HepG2 (cell line): ENCODE measurements around the gene SCP2. TPM values are rescaled to one million over a fixed set of nuclear protein-coding genes. Genes with fewer than 3 reads are reported as not detected.

ENCODE experiments used
- CREB1 ChIP-seq, 2 experiments: fragments of 450-650 bp in 1 of 2; IDR thresholded peaks; 2 replicates each; pipeline ENCODE4 v1.6.1; 2016 to 2017; ENCODE audit warnings: control low read depth in 1 of 2, mild to moderate bottlenecking in 1 of 2, missing compliant biosample characterization in 1 of 2, missing genetic modification characterization in 1 of 2
- DMAP1 ChIP-seq: IDR thresholded peaks from 2 replicates; pipeline ENCODE4 v1.6.1; 2016
- GFI1 ChIP-seq: sonication (generic); formaldehyde crosslinking; IDR thresholded peaks from 2 replicates; pipeline ENCODE4 v1.5.0; 2020; ENCODE audit warnings: missing genetic modification reagents, mild to moderate bottlenecking, borderline replicate concordance
- GZF1 ChIP-seq: sonication (generic); formaldehyde crosslinking; IDR thresholded peaks from 2 replicates; pipeline ENCODE4 v1.5.1; 2020; ENCODE audit warnings: mild to moderate bottlenecking, missing genetic modification reagents
- MBNL3 ChIP-seq: fragments of 250-450 bp; sonication (Bioruptor Pico); conservative IDR thresholded peaks from 2 replicates; pipeline ENCODE4 v1.8.0; 2022; ENCODE audit warnings: mild to moderate bottlenecking, inconsistent platforms
- MTERF4 ChIP-seq: sonication (generic); formaldehyde crosslinking; IDR thresholded peaks from 2 replicates; pipeline ENCODE4 v1.8.0; 2023; ENCODE audit warnings: mild to moderate bottlenecking, missing genetic modification reagents
- NR2F1 ChIP-seq, 2 experiments: fragments of 450-650 bp in 1 of 2; formaldehyde crosslinking in 1 of 2; IDR thresholded peaks; 2 replicates each; pipeline versions ENCODE4 v1.5.0 to v1.6.1; 2016 to 2020; ENCODE audit warnings: mild to moderate bottlenecking in 1 of 2, missing compliant biosample characterization in 1 of 2, missing genetic modification reagents in 1 of 2, moderate library complexity in 1 of 2
- NR2F6 ChIP-seq, 2 experiments: IDR thresholded peaks; 2 replicates each; pipeline ENCODE4 v1.6.1; 2016; ENCODE audit warnings: antibody characterized with exemption in 1 of 2, mild to moderate bottlenecking in 1 of 2
- ONECUT2 ChIP-seq: sonication (generic); formaldehyde crosslinking; IDR thresholded peaks from 2 replicates; pipeline ENCODE4 v1.4.0; 2020; ENCODE audit warnings: missing genetic modification reagents
- PLRG1 ChIP-seq: fragments of 450-650 bp; conservative IDR thresholded peaks from 2 replicates; pipeline ENCODE4 v1.6.1; 2016
- TAF1 ChIP-seq: sonication (generic); formaldehyde crosslinking; IDR thresholded peaks from 2 replicates; pipeline ENCODE4 v1.4.0; 2020; ENCODE audit warnings: missing genetic modification reagents
- TARDBP ChIP-seq: sonication (generic); formaldehyde crosslinking; IDR thresholded peaks from 2 replicates; pipeline ENCODE4 v1.8.0; 2022; ENCODE audit warnings: mild to moderate bottlenecking, missing genetic modification reagents
- THAP8 ChIP-seq: sonication (generic); formaldehyde crosslinking; IDR thresholded peaks from 2 replicates; pipeline ENCODE4 v1.5.1; 2020; ENCODE audit warnings: missing genetic modification reagents, mild to moderate bottlenecking, borderline replicate concordance
- YEATS2 ChIP-seq: sonication (generic); formaldehyde crosslinking; IDR thresholded peaks from 2 replicates; pipeline ENCODE4 v1.4.0; 2020; ENCODE audit warnings: missing genetic modification reagents, borderline replicate concordance
- ZFP36L1 ChIP-seq: sonication (generic); formaldehyde crosslinking; IDR thresholded peaks from 2 replicates; pipeline ENCODE4 v1.8.0; 2022; ENCODE audit warnings: mild to moderate bottlenecking, missing genetic modification reagents, moderate library complexity
- ZNF260 ChIP-seq: sonication (generic); formaldehyde crosslinking; IDR thresholded peaks from 2 replicates; pipeline ENCODE4 v1.4.0; 2020; ENCODE audit warnings: missing genetic modification reagents, low read depth, mild to moderate bottlenecking, borderline replicate concordance
- ZNF33B ChIP-seq: sonication (generic); formaldehyde crosslinking; IDR thresholded peaks from 2 replicates; pipeline ENCODE4 v1.5.1; 2020; ENCODE audit warnings: mild to moderate bottlenecking, missing genetic modification reagents
- ZNF777 ChIP-seq: sonication (generic); formaldehyde crosslinking; IDR thresholded peaks from 2 replicates; pipeline ENCODE4 v1.4.0; 2020; ENCODE audit warnings: missing genetic modification reagents
- ZSCAN29 ChIP-seq: sonication (generic); formaldehyde crosslinking; conservative IDR thresholded peaks from 2 replicates; pipeline ENCODE4 v1.4.0; 2020; ENCODE audit warnings: mild to moderate bottlenecking, missing genetic modification reagents
- polyA plus RNA-seq, 8 experiments: library from polyadenylated mRNA; depleted of rRNA in 3 of 8; stranded (reverse) in 7 of 8; unstranded in 1 of 8; fragments of >200 nt; fragmentation: Illumina TruSeq in 4 of 8; extraction: Trizol in 4 of 8; gene quantifications; 2 replicates each; pipeline versions ENCODE4 v1.2.1 to v1.2.3, GENCODE V29; 2011 to 2016; ENCODE audit warnings: low read depth in 4 of 8, missing spikeins in 1 of 8, mixed read lengths in 1 of 8; ENCODE audit not compliant: insufficient read depth in 1 of 8
- total RNA-seq, 5 experiments: library from RNA; depleted of rRNA; stranded (reverse); fragments of >200 nt; fragmentation: Illumina TruSeq; extraction: Trizol; gene quantifications; 2 replicates each; pipeline ENCODE4 v1.2.3, GENCODE V29; 2016; ENCODE audit warnings: low read depth in 1 of 5
- TF ChIP-seq, protein P1 (sequence below): sonication (generic); formaldehyde crosslinking; IDR thresholded peaks from 2 replicates; pipeline ENCODE4 v1.9.0; 2021; ENCODE audit warnings: mild to moderate bottlenecking, missing genetic modification reagents
- TF ChIP-seq, protein P2 (sequence below): sonication (generic); formaldehyde crosslinking; IDR thresholded peaks from 2 replicates; pipeline ENCODE4 v1.5.0; 2020; ENCODE audit warnings: mild to moderate bottlenecking, missing genetic modification reagents

The SCP2 gene
- total and polyA plus RNA-seq, 2 of the 13 experiments (the other 11 are each of a cell fraction or from before 2014, with no cell fraction given): 59.0 to 133 TPM

DNA sequence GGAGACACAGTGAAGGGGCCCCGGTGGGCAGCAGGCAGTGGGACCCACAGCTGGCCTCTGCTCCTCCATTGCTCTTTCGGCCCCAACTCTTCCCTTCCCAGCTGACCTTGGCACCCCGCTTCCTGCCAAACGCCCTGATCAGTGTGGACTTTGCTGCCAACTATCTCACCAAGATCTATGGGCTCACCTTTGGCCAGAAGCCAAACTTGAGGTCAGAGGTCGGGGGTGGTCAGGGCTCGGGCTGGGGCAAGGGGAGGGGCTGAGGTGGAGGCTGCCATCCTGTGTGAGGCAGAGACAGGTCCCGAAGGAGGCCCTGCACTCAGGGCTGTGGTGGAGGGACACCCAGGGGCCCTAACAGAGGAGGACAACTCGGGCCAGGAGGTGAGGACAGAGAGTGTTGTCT is 148.7 kb downstream of the SCP2 start (continued):
- TF ChIP-seq, protein P1, sequence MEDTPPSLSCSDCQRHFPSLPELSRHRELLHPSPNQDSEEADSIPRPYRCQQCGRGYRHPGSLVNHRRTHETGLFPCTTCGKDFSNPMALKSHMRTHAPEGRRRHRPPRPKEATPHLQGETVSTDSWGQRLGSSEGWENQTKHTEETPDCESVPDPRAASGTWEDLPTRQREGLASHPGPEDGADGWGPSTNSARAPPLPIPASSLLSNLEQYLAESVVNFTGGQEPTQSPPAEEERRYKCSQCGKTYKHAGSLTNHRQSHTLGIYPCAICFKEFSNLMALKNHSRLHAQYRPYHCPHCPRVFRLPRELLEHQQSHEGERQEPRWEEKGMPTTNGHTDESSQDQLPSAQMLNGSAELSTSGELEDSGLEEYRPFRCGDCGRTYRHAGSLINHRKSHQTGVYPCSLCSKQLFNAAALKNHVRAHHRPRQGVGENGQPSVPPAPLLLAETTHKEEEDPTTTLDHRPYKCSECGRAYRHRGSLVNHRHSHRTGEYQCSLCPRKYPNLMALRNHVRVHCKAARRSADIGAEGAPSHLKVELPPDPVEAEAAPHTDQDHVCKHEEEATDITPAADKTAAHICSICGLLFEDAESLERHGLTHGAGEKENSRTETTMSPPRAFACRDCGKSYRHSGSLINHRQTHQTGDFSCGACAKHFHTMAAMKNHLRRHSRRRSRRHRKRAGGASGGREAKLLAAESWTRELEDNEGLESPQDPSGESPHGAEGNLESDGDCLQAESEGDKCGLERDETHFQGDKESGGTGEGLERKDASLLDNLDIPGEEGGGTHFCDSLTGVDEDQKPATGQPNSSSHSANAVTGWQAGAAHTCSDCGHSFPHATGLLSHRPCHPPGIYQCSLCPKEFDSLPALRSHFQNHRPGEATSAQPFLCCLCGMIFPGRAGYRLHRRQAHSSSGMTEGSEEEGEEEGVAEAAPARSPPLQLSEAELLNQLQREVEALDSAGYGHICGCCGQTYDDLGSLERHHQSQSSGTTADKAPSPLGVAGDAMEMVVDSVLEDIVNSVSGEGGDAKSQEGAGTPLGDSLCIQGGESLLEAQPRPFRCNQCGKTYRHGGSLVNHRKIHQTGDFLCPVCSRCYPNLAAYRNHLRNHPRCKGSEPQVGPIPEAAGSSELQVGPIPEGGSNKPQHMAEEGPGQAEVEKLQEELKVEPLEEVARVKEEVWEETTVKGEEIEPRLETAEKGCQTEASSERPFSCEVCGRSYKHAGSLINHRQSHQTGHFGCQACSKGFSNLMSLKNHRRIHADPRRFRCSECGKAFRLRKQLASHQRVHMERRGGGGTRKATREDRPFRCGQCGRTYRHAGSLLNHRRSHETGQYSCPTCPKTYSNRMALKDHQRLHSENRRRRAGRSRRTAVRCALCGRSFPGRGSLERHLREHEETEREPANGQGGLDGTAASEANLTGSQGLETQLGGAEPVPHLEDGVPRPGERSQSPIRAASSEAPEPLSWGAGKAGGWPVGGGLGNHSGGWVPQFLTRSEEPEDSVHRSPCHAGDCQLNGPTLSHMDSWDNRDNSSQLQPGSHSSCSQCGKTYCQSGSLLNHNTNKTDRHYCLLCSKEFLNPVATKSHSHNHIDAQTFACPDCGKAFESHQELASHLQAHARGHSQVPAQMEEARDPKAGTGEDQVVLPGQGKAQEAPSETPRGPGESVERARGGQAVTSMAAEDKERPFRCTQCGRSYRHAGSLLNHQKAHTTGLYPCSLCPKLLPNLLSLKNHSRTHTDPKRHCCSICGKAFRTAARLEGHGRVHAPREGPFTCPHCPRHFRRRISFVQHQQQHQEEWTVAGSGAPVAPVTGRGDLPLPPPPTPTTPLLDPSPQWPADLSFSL (CRISPR knock-in tag): no peak
- TF ChIP-seq ZNF260 (CRISPR knock-in tag): no peak
- TF ChIP-seq ZNF777 (CRISPR knock-in tag): no peak
- TF ChIP-seq ZFP36L1 (CRISPR knock-in tag): no peak
- no peak for TF ChIP-seq YEATS2
- no peak for TF ChIP-seq MTERF4 (CRISPR knock-in tag)
- TF ChIP-seq DMAP1: no peak
- TF ChIP-seq NR2F6 (IDR thresholded peaks at IDR 0.05): peak; percentile 91
- peak; percentile 94 for TF ChIP-seq NR2F6 (CRISPR knock-in tag; IDR thresholded peaks at IDR 0.05)
- TF ChIP-seq PLRG1: no peak
- peak; percentile 76 to 88 for TF ChIP-seq NR2F1 (CRISPR knock-in tag; IDR thresholded peaks at IDR 0.05)
- 0 out of 2 replicates have a peak, but pooled peaks have one; percentile 37 for TF ChIP-seq TARDBP (CRISPR knock-in tag)
- TF ChIP-seq, protein P2, sequence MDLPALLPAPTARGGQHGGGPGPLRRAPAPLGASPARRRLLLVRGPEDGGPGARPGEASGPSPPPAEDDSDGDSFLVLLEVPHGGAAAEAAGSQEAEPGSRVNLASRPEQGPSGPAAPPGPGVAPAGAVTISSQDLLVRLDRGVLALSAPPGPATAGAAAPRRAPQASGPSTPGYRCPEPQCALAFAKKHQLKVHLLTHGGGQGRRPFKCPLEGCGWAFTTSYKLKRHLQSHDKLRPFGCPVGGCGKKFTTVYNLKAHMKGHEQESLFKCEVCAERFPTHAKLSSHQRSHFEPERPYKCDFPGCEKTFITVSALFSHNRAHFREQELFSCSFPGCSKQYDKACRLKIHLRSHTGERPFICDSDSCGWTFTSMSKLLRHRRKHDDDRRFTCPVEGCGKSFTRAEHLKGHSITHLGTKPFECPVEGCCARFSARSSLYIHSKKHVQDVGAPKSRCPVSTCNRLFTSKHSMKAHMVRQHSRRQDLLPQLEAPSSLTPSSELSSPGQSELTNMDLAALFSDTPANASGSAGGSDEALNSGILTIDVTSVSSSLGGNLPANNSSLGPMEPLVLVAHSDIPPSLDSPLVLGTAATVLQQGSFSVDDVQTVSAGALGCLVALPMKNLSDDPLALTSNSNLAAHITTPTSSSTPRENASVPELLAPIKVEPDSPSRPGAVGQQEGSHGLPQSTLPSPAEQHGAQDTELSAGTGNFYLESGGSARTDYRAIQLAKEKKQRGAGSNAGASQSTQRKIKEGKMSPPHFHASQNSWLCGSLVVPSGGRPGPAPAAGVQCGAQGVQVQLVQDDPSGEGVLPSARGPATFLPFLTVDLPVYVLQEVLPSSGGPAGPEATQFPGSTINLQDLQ (CRISPR knock-in tag): no peak
- TF ChIP-seq GFI1 (CRISPR knock-in tag): no peak
- no peak for TF ChIP-seq TAF1 (CRISPR knock-in tag)
- no peak for TF ChIP-seq ZSCAN29
- TF ChIP-seq ZNF33B: no peak
- TF ChIP-seq ONECUT2 (CRISPR knock-in tag): no peak
- no peak for TF ChIP-seq THAP8 (CRISPR knock-in tag)
- TF ChIP-seq MBNL3: no peak
- no peak for TF ChIP-seq GZF1 (CRISPR knock-in tag)
- no peak for TF ChIP-seq CREB1 (IDR thresholded peaks at IDR 0.05)
- TF ChIP-seq CREB1 (CRISPR knock-in tag; IDR thresholded peaks at IDR 0.05): no peak
